Activated CD4-positive, CD25-positive, alpha-beta regulatory T cell treated with anti-CD3 and anti-CD28 coated beads, Interleukin-2, amount 50 U/mL, for 16 hours (primary cell): ENCODE measurements around the gene KCNG3.
"Not testable (repeated sequence)": the region's sequence is repeated elsewhere in the genome, so short reads cannot be mapped to it uniquely, and the experiment has no call there.

Experiments used
- DNase-seq: peaks from one replicate; pipeline ENCODE4 v3.0.0-alpha.2; 2020; ENCODE audit warnings: low read depth, low spot score

Gene KCNG3

DNA sequence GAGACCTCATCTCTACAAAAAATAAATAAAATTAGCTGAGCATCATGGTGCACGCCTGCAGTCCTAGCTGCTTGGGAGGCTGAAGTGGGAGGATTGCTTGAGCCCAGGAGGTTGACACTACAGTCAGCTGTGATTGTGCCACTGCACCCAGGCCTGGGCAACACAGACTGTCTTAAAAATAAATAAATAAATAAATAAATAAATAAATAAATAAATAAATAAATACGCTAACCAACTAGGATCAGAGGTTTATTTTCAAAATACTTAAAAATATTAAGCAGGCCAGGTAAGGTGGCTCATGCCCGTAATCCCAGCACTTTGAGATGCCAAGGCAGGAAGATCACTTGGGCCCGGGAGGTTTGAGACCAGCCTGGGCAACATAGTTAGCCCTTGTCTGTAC, 63.6 kb downstream of the KCNG3 start:
- DNase-seq, result no peak

GRCh38 chr2:42429352-42429751, 64.4 kb downstream of the KCNG3 start:
- no peak for DNase-seq

DNA sequence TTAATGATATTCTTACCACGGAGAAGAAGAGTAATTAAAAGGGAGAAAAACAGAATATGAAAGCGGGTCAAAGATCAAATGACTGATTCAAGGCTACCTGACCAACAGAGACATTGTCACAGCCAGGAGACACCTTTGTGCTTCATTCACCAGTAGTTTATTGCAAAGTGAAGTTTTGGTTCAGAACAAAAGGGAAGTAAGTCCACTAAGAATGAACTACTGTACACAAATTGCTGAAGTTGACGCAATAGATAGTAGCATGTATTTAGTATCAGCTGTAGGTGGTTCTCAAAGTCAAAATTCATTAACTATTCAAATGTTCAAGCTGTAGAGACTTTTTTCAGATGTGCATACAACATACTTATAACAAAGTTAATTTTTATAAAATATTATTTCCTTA, 68.1 kb downstream of the KCNG3 start:
- DNase-seq, result no peak

- no peak for DNase-seq
Observed at GRCh38 chr2:42424033-42424432, 69.7 kb downstream of the KCNG3 start.

DNA sequence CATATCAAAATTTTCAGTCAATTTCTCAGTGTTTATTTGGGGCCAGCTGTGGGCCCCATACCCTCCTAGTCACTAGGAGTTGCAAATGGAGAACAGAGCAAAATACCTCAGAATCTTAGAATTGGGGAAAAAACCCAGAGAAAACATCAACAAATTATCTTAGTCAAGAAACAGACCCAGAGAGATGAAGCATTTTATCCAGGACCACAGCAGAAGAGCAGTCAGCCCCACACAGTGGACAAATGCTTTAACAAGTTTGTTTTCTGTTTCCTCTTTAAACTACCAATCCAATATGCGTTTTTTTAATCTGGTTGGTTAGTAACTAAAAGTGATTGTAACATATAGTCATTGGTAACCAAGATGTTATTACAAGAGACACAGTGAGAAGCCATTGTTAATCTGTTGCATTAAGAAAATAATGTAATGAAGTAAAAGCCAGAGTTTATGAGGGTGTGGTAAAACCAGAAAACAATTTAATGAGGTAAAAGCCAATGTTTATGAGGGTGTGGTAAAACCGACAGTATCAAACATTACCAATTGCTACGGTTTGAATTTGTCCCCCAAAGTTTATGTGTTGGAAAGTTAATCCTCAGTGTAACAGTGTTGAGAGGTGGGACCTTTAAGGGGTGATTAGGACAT, 72.1 kb downstream of the KCNG3 start:
- no peak for DNase-seq

DNA sequence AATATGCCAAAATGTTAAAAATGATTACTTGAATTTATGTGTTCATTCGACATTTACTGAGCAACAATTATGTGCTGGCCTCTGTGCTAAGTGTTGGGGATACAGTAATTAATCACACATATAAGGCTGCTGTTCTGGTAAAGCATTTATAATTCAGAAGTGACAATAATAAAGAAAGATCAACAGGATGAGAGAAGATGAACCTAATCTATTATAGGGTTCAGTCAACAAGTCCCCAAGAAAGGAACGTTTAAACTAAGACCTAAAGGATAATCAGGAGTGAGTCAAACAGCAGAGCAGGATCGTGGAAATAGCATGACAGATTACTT, 72.7 kb downstream of the KCNG3 start:
- no peak for DNase-seq

GRCh38 chr2:42414648-42415047, 79.1 kb downstream of the KCNG3 start:
- DNase-seq, result no peak

DNA sequence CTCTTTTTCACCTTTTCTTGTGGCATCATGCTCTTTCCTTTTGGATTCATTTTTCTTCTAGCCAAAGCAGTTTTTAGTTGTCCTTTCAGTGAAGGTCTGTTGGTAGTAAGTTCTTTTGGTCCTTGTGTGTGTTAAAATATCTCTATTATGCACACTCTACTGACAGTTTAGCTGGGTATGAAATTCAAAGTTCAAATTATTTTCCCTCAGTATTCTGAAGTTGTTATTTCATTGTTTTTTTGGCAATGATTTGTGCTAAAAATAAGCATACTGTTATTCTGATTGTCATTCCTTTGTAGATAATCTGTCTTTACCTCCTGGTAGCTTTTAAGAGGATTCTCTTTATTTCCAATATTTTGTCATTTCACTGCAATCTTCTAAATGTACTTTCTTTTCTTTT, 79.6 kb downstream of the KCNG3 start:
- DNase-seq, result no peak

DNA sequence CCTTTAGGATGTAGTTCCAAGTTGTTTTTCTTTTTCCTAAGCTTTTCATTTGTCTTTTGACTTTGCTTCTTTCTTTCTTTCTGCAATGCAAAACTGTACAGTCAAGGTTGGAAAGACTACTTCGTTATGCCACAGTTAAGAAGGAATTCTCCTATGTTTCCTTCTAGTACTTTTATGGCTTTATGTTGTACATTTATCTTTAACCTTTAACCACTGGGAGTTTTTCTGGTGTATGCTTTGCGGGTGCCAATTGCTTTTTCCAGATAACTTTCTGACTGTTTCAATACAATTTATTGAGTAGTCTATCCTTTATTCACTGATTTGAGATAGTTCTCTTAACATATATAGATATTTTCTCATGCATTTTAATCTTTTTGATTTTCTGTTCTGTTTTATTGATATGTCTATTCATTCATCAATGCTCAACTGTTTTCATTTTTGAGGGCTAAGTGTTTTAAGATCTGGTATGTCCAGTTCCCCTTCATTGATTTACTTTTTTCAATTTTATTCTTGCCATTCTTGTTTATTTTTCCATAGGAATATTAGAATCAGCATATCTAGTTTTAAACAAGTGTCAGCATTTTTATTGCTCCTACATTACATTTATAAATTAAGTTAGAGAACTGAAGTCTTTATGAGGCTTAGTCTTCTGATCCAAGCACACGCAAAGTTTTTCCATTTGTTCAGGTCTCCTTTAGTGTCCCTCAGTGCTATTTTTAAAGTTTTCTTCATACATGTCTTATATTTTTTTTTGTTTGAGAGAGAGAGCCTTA, 82.9 kb downstream of the KCNG3 start:
- no peak for DNase-seq

GRCh38 chr2:42408009-42408408, 85.8 kb downstream of the KCNG3 start:
- no peak for DNase-seq

- DNase-seq, result no peak
Observed at GRCh38 chr2:42407476-42407875, 86.3 kb downstream of the KCNG3 start.

GRCh38 chr2:42404676-42405075, 89.1 kb downstream of the KCNG3 start:
- no peak for DNase-seq

DNA sequence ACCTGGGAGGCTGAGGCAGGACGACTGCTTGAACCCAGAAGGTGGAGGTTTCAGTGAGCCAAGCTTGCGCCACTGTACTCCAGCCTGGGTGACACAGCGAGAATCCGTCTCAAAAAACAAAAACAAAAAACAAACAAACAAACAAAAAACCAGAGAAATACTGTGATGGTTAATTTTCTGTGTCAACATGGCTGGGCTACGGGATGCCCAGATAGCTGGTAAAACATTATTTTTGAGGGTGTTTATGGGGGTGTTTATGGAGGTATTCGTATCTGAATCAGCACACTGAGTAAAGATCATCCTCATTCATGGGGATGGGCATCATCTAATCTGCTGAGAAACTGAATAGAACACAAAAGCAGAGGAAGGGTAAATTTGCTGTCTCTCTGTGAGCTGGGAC, 92.0 kb downstream of the KCNG3 start:
- no peak for DNase-seq

DNA sequence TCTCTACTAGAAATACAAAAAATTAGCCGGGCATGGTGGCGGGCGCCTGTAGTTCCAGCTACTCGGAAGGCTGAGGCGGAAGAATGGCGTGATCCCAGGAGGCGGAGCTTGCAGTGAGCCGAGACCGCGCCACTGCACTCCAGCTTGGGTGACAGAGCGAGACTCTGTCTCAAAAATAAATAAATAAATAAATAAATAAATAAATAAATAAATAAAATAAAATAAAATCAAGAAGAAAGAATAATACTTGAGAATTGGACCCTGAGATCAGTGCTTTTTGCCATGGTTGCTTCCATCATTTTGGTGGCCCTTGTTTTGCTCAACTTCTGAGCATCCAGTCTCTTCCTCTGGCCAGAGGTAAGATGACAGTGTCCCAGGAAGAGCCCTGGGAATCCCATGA, 95.7 kb downstream of the KCNG3 start:
- DNase-seq, result not testable (repeated sequence)

DNA sequence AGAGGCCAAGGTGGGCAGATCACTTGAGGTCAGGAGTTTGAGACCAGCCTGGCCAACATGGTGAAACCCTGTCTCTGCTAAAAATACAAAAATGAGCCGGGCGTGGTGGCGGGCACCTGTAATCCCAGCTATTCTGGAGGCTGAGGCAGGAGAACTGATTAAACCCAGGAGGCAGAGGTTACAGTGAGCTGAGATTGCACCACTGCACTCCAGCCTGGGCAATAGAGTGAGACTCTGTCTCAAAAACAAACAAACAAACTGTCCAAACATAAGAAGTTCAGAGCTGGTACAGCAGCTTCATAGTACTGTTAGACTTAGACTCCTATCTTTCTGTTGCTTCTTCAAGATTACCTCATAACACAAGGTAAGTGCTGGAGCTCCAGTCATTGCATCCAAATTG, 100.5 kb downstream of the KCNG3 start:
- not testable (repeated sequence) for DNase-seq

- no peak for DNase-seq
Observed at GRCh38 chr2:42392191-42392590, 101.6 kb downstream of the KCNG3 start.
